ENCODE data around the gene POLL.
"Not testable (repeated sequence)": the region's sequence is repeated elsewhere in the genome, so short reads cannot be mapped to it uniquely, and the experiment has no call there.

DNA sequence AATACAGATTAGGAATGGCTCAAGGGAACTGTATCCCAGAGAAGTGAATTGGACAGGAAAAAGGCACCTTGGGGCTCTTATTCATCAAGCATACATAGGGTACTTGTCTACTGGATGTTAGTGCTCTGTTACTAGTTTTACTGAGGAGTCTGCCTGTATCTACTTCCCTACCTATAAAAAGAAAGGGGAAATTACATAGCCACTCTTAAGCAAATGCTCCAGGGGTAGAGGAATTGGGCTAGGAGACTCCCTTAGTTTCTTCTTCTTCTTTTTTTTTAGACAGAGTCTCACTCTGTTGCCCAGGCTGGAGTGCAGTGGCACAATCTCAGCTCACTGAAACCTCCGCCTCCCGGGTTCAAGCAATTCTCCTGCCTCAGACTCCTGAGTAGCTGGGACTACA is 5.3 kb upstream of the POLL start:
- TF ChIP-seq, protein P1, sequence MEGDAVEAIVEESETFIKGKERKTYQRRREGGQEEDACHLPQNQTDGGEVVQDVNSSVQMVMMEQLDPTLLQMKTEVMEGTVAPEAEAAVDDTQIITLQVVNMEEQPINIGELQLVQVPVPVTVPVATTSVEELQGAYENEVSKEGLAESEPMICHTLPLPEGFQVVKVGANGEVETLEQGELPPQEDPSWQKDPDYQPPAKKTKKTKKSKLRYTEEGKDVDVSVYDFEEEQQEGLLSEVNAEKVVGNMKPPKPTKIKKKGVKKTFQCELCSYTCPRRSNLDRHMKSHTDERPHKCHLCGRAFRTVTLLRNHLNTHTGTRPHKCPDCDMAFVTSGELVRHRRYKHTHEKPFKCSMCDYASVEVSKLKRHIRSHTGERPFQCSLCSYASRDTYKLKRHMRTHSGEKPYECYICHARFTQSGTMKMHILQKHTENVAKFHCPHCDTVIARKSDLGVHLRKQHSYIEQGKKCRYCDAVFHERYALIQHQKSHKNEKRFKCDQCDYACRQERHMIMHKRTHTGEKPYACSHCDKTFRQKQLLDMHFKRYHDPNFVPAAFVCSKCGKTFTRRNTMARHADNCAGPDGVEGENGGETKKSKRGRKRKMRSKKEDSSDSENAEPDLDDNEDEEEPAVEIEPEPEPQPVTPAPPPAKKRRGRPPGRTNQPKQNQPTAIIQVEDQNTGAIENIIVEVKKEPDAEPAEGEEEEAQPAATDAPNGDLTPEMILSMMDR (IDR thresholded peaks at IDR 0.05) = not testable (repeated sequence)
- not testable (repeated sequence) for TF ChIP-seq POLR2A, POLR2AphosphoS5, EP300 (IDR thresholded peaks at IDR 0.05)
